Measurements from ENCODE around the gene NLGN3. TPM values are rescaled to one million over a fixed set of nuclear protein-coding genes. Genes with fewer than 3 reads are reported as not detected.

Gene NLGN3
- 0.94 to 1.4 TPM (median 1.2 TPM) in 5 replicates for total RNA-seq (2022; extraction: Qiagen RNA extraction; ENCODE audit: low read depth)

GRCh38 chrX:71144651-71145050 is at the start of gene NLGN3:
Gene NLGN3, plus strand, starts transcription at chrX:71144841. Its CDS starts 2,909 bp downstream, at chrX:71147750.

GRCh38 chrX:71095555-71095980 is 49.1 kb upstream of the NLGN3 start, which contains the start of gene FOXO4:
Gene FOXO4, plus strand, starts transcription at chrX:71095851. Its CDS starts 678 bp downstream, at chrX:71096529.

DNA sequence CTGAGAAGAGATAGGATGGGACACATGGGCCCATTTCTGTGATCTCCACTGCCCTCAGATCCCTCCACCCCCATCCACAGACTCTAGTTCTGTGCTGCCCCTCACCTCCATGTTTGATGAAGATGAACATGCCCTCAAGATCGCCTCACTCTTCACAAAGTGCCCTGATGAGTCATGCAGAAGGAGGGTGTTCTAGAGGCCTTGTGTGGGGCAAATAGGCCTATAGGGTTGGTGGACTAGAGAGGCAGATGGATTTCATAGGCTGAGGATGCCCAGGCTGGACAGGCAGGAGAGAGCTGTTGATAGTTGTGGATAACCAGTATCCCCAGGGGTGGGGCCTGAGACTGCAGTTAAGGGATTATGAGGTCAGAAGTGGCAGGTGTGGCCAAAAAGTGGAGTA is 38.2 kb upstream of the NLGN3 start, which contains the start of gene CXorf65:
TSS of gene CXorf65 (minus strand) at position 314 of the 400 bp plus-strand sequence. CDS start at position 130, 184 bp downstream.

GRCh38 chrX:71111141-71111843 is 33.3 kb upstream of the NLGN3 start, which contains the start of gene IL2RG:
Gene IL2RG, minus strand, starts transcription at chrX:71111577. Its CDS starts 38 bp downstream, at chrX:71111539.

GRCh38 chrX:71118032-71118984 is 26.3 kb upstream of the NLGN3 start, which contains the start of gene MED12:
Gene MED12, plus strand, starts transcription at chrX:71118596. Its CDS starts 159 bp downstream, at chrX:71118755.

Other genes with a start within 250 kb of the NLGN3 start
- gene TEX11, start 236.1 kb upstream of the NLGN3 start, total RNA-seq (2022; extraction: Qiagen RNA extraction; ENCODE audit: low read depth) = not detected in 5 replicates
- not detected in 5 replicates for gene SLC7A3, start 213.7 kb upstream of the NLGN3 start, total RNA-seq (2022; extraction: Qiagen RNA extraction; ENCODE audit: low read depth)
- gene SNX12, start 76.5 kb upstream of the NLGN3 start, total RNA-seq (2022; extraction: Qiagen RNA extraction; ENCODE audit: low read depth) = 67.9 to 81.0 TPM (median 78.1 TPM) in 5 replicates
- gene FOXO4, start 49.0 kb upstream of the NLGN3 start, total RNA-seq (2022; extraction: Qiagen RNA extraction; ENCODE audit: low read depth) = 1.1 to 2.3 TPM (median 1.5 TPM) in 5 replicates
- not detected in 5 replicates for gene CXorf65, start 38.1 kb upstream of the NLGN3 start, total RNA-seq (2022; extraction: Qiagen RNA extraction; ENCODE audit: low read depth)
- gene IL2RG, start 33.3 kb upstream of the NLGN3 start, total RNA-seq (2022; extraction: Qiagen RNA extraction; ENCODE audit: low read depth) = 0.09 to 0.21 TPM (median 0.18 TPM) in 3 of 5 replicates, not detected in the others
- gene MED12, start 26.2 kb upstream of the NLGN3 start, total RNA-seq (2022; extraction: Qiagen RNA extraction; ENCODE audit: low read depth) = 8.3 to 14.3 TPM (median 14.0 TPM) in 5 replicates
- gene GJB1, start 78.4 kb downstream of the NLGN3 start, total RNA-seq (2022; extraction: Qiagen RNA extraction; ENCODE audit: low read depth) = 0.22 TPM in 1 of 5 replicates, not detected in the others
- gene ZMYM3, start 109.3 kb downstream of the NLGN3 start, total RNA-seq (2022; extraction: Qiagen RNA extraction; ENCODE audit: low read depth) = 10.7 to 15.5 TPM (median 12.8 TPM) in 5 replicates
- 344 to 455 TPM (median 405 TPM) in 5 replicates for gene NONO, start 138.8 kb downstream of the NLGN3 start, total RNA-seq (2022; extraction: Qiagen RNA extraction; ENCODE audit: low read depth)
- 0.83 to 1.5 TPM (median 0.99 TPM) in 5 replicates for gene ITGB1BP2, start 156.9 kb downstream of the NLGN3 start, total RNA-seq (2022; extraction: Qiagen RNA extraction; ENCODE audit: low read depth)
- 15.2 to 19.0 TPM (median 17.4 TPM) in 5 replicates for gene TAF1, start 221.5 kb downstream of the NLGN3 start, total RNA-seq (2022; extraction: Qiagen RNA extraction; ENCODE audit: low read depth)